Tibial nerve (tissue), 4 donors: Measurements from ENCODE around the gene CC2D2A.
"Not testable (repeated sequence)": the region's sequence is repeated elsewhere in the genome, so short reads cannot be mapped to it uniquely, and the experiment has no call there.

Experiments
- EP300 ChIP-seq, 2 donors: sonication (generic); formaldehyde crosslinking; IDR thresholded peaks; one replicate each; pipeline ENCODE4 v1.6.1; 2017; ENCODE audit warnings: antibody characterized with exemption in 2 of 2, mild to moderate bottlenecking in 1 of 2
- TF ChIP-seq, protein P1 (sequence below), 5 experiments: fragments of 200-600 bp in 3 of 5; fragments of 450-650 bp in 2 of 5; sonication (generic) in 3 of 5; IDR thresholded peaks; one replicate each; pipeline ENCODE4 v1.5.1; 2016 to 2019; ENCODE audit warnings: antibody characterized with exemption in 5 of 5, mild to moderate bottlenecking in 3 of 5, moderate library complexity in 2 of 5

GRCh38 chr4:15614891-15615290 lies 145.2 kb downstream of the CC2D2A start:
- TF ChIP-seq, protein P1, sequence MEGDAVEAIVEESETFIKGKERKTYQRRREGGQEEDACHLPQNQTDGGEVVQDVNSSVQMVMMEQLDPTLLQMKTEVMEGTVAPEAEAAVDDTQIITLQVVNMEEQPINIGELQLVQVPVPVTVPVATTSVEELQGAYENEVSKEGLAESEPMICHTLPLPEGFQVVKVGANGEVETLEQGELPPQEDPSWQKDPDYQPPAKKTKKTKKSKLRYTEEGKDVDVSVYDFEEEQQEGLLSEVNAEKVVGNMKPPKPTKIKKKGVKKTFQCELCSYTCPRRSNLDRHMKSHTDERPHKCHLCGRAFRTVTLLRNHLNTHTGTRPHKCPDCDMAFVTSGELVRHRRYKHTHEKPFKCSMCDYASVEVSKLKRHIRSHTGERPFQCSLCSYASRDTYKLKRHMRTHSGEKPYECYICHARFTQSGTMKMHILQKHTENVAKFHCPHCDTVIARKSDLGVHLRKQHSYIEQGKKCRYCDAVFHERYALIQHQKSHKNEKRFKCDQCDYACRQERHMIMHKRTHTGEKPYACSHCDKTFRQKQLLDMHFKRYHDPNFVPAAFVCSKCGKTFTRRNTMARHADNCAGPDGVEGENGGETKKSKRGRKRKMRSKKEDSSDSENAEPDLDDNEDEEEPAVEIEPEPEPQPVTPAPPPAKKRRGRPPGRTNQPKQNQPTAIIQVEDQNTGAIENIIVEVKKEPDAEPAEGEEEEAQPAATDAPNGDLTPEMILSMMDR (IDR thresholded peaks at IDR 0.05) = not testable (repeated sequence)
- not testable (repeated sequence) for TF ChIP-seq EP300 (IDR thresholded peaks at IDR 0.05)
